NCI-H146 (cell line): Measurements from ENCODE around the gene POLR2J2.
"Not testable (repeated sequence)": the region's sequence is repeated elsewhere in the genome, so short reads cannot be mapped to it uniquely, and the experiment has no call there.

Experiments
- DNase-seq: peaks from one replicate; lab custom pipeline; 2025; lab: John Stamatoyannopoulos, UW

Gene POLR2J2

GRCh38 chr7:102671166-102671955 lies at the start of gene POLR2J2:
TSS of gene POLR2J2 (minus strand) at chr7:102671663. CDS start at chr7:102671601, 62 bp downstream.
- not testable (repeated sequence) for DNase-seq

GRCh38 chr7:102718491-102718890 lies 47.0 kb upstream of the POLR2J2 start:
- DNase-seq: not testable (repeated sequence)

GRCh38 chr7:102715718-102716117 lies 44.3 kb upstream of the POLR2J2 start:
- DNase-seq: not testable (repeated sequence)

DNA sequence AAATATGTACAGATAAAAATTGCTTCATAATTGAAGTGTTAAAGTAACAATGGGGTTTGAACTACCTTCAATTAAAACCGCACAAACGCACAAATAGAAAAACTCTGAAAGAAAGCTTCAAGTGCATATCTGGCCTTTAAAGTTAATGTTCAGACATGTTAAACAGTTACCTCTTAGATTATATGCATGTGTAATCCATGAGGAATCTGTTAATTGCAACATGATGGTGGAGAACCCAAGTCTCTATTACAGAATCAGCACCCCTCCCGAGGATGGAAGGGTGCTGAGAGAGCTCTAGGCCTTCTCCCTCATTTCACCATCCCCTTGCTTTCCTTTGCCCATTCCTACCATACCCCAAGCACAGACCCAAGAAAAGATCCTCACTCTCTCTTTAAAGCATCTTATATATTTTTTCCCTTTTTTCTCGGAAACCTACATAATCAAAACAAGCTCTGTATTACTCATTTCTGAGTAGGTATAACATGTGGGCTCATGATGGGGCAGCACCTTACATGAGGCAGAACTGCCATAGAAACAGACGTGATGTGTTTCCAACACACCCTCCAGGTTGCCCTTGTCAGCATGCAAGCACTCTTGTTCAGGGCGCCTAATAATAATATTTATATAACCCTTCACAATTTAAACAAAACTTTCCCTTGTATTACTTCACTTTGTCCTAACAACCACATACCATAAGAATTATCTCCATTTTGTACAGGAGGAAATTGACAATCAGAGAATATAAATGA lies 43.5 kb upstream of the POLR2J2 start:
- DNase-seq: not testable (repeated sequence)

DNA sequence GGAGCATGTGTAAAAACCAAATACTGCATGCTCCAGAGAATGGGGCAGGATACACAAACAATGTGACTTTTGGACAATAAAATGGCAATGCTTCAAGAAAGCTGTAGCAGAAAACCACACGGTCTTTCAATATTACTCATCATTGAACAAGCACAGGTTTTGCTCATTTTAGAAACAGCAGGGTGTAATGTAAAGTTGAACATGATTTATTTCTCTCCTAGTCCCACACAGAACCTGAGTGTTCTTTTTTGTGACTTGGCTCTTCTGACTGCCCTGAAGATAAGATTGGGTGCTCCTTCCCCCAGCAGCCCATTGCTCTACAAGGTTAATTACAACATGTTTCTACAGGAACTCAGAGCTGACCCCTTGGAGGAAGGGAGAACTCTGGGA lies 42.2 kb upstream of the POLR2J2 start:
- DNase-seq: not testable (repeated sequence)

- not testable (repeated sequence) for DNase-seq
Measured at GRCh38 chr7:102713011-102713690, 41.7 kb upstream of the POLR2J2 start.

DNA sequence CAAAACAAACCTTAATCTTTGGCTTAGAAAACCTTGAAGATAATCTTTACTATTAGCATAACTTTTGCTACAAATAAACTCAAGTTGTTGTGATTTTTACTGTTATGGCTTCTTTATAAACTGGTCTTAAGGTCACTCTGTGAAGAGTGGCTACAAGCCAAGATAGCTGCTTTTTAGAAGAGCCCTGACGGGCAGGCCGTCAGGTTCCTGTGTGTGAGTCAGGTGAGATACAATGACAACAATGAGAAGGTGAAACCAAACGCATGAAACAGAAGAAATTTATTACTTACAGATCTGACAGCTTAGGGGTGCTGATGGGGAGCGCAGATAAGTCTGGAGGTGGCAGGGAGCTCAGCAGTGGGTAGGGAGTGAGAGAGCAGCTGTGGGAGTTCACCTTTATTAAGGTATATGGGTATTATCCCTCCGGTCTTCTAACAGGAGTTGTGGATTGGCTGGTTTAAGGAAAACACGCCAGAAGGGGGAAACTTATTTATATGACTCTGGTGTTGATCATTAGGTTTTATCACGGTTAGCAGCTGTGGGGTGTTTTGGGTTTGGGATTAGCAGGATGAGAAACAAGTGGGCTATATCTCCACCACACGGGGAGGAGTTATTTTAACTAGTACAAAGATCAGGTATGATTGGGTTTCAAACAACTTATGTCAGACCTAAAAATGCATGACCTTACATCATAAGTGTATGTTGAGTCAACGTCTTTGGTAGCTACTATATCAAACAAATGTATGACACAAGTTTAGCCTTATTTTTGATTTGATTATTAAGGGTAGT lies 27.7 kb upstream of the POLR2J2 start:
- DNase-seq: not testable (repeated sequence)

- DNase-seq: not testable (repeated sequence)
Measured at GRCh38 chr7:102697642-102698512, 26.4 kb upstream of the POLR2J2 start.

GRCh38 chr7:102696009-102696408 lies 24.5 kb upstream of the POLR2J2 start:
- not testable (repeated sequence) for DNase-seq

- not testable (repeated sequence) for DNase-seq
Measured at GRCh38 chr7:102695033-102695552, 23.6 kb upstream of the POLR2J2 start.

DNA sequence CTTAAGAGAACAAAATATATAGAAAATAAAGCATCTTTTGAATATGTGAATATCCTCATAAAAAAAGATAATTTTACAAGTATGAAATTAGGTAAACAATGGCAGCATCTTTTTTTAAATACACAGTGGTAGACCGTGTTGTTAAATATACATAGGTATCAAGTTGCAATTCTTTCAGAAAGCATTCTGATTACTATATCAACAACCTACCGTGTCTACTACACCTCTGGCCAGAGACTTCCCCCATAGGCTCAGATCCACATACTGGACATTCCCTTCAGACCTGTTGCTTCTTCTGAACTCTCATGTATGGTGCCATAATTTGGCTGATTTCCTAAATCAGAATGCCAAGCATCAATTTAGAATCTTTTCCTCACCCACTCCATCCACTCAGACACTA lies 22.5 kb upstream of the POLR2J2 start:
- DNase-seq: not testable (repeated sequence)

DNA sequence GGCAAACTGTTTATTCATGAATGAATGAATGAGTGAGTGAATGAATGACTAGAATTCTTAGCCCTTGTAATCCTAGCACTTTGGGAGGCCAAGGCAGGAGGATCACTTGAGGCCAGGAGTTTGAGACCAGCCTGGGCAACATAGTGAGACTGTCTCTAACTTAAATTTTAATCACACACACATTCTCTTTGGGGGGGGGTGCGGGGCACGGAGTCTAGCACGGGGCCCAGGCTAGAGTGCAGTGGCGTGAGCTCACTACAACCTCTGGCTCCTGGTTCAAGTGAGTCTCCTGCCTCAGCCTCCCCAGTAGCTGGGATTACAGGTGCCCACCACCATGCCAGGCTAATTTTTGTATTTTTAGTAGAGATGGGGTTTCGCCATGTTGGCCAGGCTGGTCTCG lies 19.1 kb upstream of the POLR2J2 start:
- not testable (repeated sequence) for DNase-seq

DNA sequence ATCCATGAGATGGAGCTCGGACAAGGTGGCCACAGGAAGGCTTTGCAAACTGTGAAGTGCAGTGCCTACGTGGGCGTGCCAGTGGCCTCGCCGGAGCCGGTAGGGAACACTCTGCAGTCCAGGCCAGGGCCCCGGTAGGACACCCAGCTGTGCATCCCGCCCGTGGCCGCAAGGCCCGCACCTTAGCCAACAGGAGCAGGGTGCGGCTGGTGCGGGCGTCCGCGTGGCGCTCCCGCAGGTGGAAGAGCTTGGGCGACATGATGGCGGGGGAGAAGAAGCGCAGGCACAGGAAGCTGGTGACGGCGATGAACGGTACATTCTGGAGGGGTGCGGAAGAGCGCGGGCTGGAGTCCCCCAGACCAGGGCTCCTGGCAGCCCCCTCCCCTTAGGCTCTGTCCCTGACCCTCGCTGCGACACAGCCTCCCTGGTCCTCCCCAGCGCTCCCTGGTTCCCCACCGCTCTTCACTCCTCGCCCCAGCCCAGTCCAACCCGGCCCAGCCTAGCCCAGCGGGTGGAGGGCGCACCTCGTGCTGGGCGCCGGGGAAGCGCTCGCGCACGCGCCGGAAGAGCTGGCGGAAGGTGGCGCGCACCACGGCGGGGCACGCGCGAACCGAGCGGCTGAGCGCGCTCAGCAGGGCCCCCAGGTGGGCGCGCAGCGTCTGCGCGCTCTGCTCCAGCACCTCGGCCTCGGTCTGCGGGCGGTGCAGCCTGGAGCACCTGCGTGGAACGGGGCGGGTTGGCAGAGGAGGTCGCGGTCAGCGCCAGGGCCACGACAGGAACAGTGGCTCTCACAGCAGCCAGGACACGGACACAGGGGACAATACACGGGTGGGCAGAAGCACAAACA lies 18.2 kb upstream of the POLR2J2 start:
- DNase-seq: not testable (repeated sequence)

GRCh38 chr7:102688299-102689036 lies 17.0 kb upstream of the POLR2J2 start:
- DNase-seq: not testable (repeated sequence)

GRCh38 chr7:102682560-102682959 lies 11.1 kb upstream of the POLR2J2 start:
- DNase-seq: not testable (repeated sequence)

GRCh38 chr7:102680780-102681179 lies 9.3 kb upstream of the POLR2J2 start:
- DNase-seq: not testable (repeated sequence)

- not testable (repeated sequence) for DNase-seq
Measured at GRCh38 chr7:102675545-102675944, 4.1 kb upstream of the POLR2J2 start.

- not testable (repeated sequence) for DNase-seq
Measured at GRCh38 chr7:102673447-102674067, 2.1 kb upstream of the POLR2J2 start.
